ENCODE data around the gene BEAN1.

- TF ChIP-seq POLR2A (IDR thresholded peaks at IDR 0.05) (no peak), CTCF (IDR thresholded peaks at IDR 0.05) (no peak), POLR2AphosphoS5 (IDR thresholded peaks at IDR 0.05) (no peak)
These were observed 23.5 kb upstream of the BEAN1 start for GRCh38 chr16:66403531-66404145.

All from transverse colon (tissue), 4 donors.